Measurements from ENCODE around the gene PRPSAP2. TPM values are rescaled to one million over a fixed set of nuclear protein-coding genes. Genes with fewer than 3 reads are reported as not detected.

The PRPSAP2 gene
- total and polyA plus RNA-seq, 7 donors: 23.6 to 45.7 (median 30.0) TPM

GRCh38 chr17:18932360-18933055, 74.6 kb downstream of the PRPSAP2 start:
- Histone ChIP-seq H3K27me3 (no peaks in the 10 kb centered on the region), H3K36me3 (peaks cover 8 to 45% (median 15%) of the 10 kb centered on the region in 4 donors), H3K4me1 (peaks cover 0 to 7% (median 3%) of the 10 kb centered on the region in 4 donors), H3K27ac (no peak overlapping the region), H3K4me3 (no peak overlapping the region), H3K9me3 (no peaks in the 10 kb centered on the region)
- 69 to 71% methylated on average over 5 of the region's 5 CpGs for WGBS, 2 donors
- intact Hi-C loops (cut with DNase I): no loop called here
- no peak for TF ChIP-seq CTCF (IDR thresholded peaks at IDR 0.05)
- no peak for TF ChIP-seq EP300 (IDR thresholded peaks at IDR 0.05)
- no peak for TF ChIP-seq POLR2AphosphoS5 (IDR thresholded peaks at IDR 0.05)
- no peak for TF ChIP-seq POLR2A (IDR thresholded peaks at IDR 0.05)
- DNase-seq: no peak

GRCh38 chr17:18933102-18934058, 75.4 kb downstream of the PRPSAP2 start:
- H3K27me3 ChIP-seq: no peaks in the 10 kb centered on the region
- no peak overlapping the region for H3K27ac ChIP-seq
- WGBS, 2 donors: 77 to 78% methylated on average over 14 of the region's 14 CpGs
- peaks cover 0 to 7% (median 3%) of the 10 kb centered on the region in 4 donors for H3K4me1 ChIP-seq
- intact Hi-C loops (cut with DNase I): no loop called here
- H3K9me3 ChIP-seq: no peaks in the 10 kb centered on the region
- peaks cover 8 to 36% (median 15%) of the 10 kb centered on the region in 4 donors for H3K36me3 ChIP-seq
- TF ChIP-seq CTCF (IDR thresholded peaks at IDR 0.05): no peak
- peak in 1 of 4 donors; percentile 40 for TF ChIP-seq POLR2AphosphoS5 (IDR thresholded peaks at IDR 0.05)
- TF ChIP-seq EP300 (IDR thresholded peaks at IDR 0.05): peak in 1 of 4 donors; percentile 16
- no peak for DNase-seq
- H3K4me3 ChIP-seq: no peak overlapping the region

- DNase-seq: no peak
- Histone ChIP-seq H3K27me3 (no peaks in the 10 kb centered on the region), H3K9me3 (no peaks in the 10 kb centered on the region), H3K27ac (no peak overlapping the region), H3K4me3 (no peak overlapping the region), H3K4me1 (peaks cover 0 to 6% (median 3%) of the 10 kb centered on the region in 4 donors), H3K36me3 (no peaks in the 10 kb centered on the region)
- intact Hi-C loops (cut with DNase I): no loop called here
- 66 to 81% methylated on average over 8 of the region's 8 CpGs for WGBS, 2 donors
- TF ChIP-seq EP300 (IDR thresholded peaks at IDR 0.05) (no peak), POLR2AphosphoS5 (IDR thresholded peaks at IDR 0.05) (no peak), CTCF (IDR thresholded peaks at IDR 0.05) (no peak), POLR2A (IDR thresholded peaks at IDR 0.05) (no peak)
These were observed 80.2 kb downstream of the PRPSAP2 start for GRCh38 chr17:18937981-18938691.

GRCh38 chr17:18938692-18939023, 80.7 kb downstream of the PRPSAP2 start:
- no peaks in the 10 kb centered on the region for H3K27me3 ChIP-seq
- WGBS, 2 donors: 18 to 67% methylated on average over 2 of the region's 2 CpGs
- no peak overlapping the region for H3K27ac ChIP-seq
- no peak for DNase-seq
- H3K4me1 ChIP-seq: peaks cover 0 to under 1% (median under 1%) of the 10 kb centered on the region in 4 donors
- no peaks in the 10 kb centered on the region for H3K36me3 ChIP-seq
- H3K4me3 ChIP-seq: no peak overlapping the region
- no peaks in the 10 kb centered on the region for H3K9me3 ChIP-seq
- intact Hi-C loops (cut with DNase I): no loop called here
- no peak for TF ChIP-seq POLR2A (IDR thresholded peaks at IDR 0.05)
- TF ChIP-seq CTCF (IDR thresholded peaks at IDR 0.05): no peak
- no peak for TF ChIP-seq POLR2AphosphoS5 (IDR thresholded peaks at IDR 0.05)
- TF ChIP-seq EP300 (IDR thresholded peaks at IDR 0.05): no peak

All from sigmoid colon (tissue), 7 donors.